Measurements from ENCODE around the gene RASSF4. TPM values are rescaled to one million over a fixed set of nuclear protein-coding genes. Genes with fewer than 3 reads are reported as not detected.

Gene RASSF4
- total RNA-seq, 1 donor from 2014 or later = 83.0 TPM

DNA sequence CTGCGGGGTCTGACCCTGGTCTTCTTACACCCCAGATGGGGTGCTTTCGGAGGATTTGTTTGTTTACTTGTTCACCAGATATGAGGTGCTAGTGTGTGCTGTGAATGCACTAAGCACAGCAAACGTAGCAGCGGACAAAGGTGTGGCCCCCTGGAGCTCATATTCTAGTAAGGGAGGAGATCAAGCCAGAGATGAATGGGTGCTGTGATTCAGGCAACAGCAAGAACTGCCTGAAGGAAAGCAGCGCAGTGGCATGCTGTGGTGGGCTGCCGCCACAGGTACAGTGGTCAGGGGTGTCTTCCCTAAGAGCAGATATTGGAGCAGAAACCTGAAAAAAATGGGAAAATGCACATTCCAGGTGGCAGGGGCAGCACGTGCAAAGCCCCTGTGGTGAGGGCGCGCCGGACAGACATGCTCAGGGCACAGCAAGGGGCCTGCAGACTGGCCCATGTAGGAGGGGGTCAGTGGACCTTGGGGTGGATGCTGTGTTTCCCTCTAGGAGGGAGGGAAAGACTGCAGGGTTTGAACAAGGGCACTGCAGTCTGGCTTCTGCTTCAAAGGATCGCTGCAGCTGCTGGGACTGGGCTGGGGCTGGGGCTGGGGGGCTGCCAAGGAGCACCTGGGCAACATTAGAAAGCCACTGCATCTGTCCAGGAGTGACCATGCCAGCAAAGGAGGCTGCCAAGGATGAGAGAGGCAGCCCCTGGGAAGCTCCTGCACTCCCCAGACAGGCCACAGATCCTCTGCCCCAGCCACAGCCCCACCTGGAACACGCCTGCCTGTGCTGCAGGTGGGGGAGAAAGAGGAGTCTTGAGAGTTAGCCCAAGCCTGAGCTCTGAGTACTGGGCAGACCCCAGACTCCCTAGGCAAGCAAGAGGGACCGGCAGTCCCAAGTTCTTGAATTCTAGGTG lies 19.9 kb downstream of the RASSF4 start:
- peak overlapping the region; percentile 84 for H3K27ac Mint-ChIP-seq (ENCODE audit: unreplicated experiment)
- DNase-seq (ENCODE audit: low read depth) = no peak
- no peak overlapping the region for H3K4me3 Mint-ChIP-seq (ENCODE audit: unreplicated experiment)
- Histone ChIP-seq H3K79me2 (ENCODE audit: insufficient read depth, low read length) (no peaks in the 10 kb centered on the region), H3K4me2 (ENCODE audit: low read length) (peak overlapping the region; percentile 85), H3K9me3 (ENCODE audit: insufficient read depth, low read depth, low read length) (no peaks in the 10 kb centered on the region), H3K27ac (ENCODE audit: low read depth, low read length) (peak overlapping the region; percentile 90), H3K36me3 (ENCODE audit: insufficient read depth, low read length) (no peaks in the 10 kb centered on the region), H3K4me3 (ENCODE audit: insufficient read depth, low read depth, low read length) (no peak overlapping the region), H3K9ac (ENCODE audit: low read length) (peak overlapping the region; percentile 62), H3K4me1 (ENCODE audit: insufficient read depth, low read length) (peaks cover 65% of the 10 kb centered on the region), H2AFZ (ENCODE audit: low read depth, low read length) (peak overlapping the region; percentile 79), H3K27me3 (ENCODE audit: insufficient read depth, low read length) (no peaks in the 10 kb centered on the region), H4K20me1 (ENCODE audit: insufficient read depth, low read length) (no peaks in the 10 kb centered on the region)
- H3K36me3 Mint-ChIP-seq (ENCODE audit: low read depth, unreplicated experiment) = peaks cover under 1% of the 10 kb centered on the region
- no peak for TF ChIP-seq EZH2 (IDR thresholded peaks at IDR 0.05; ENCODE audit: insufficient read depth, low read length)
- no peak for FAIRE-seq
- peaks cover 64% of the 10 kb centered on the region for H3K4me1 Mint-ChIP-seq (ENCODE audit: low read depth, unreplicated experiment)
- no peaks in the 10 kb centered on the region for H3K27me3 Mint-ChIP-seq (ENCODE audit: low read depth, unreplicated experiment)
- peaks cover 2% of the 10 kb centered on the region for H3K9me3 Mint-ChIP-seq (ENCODE audit: unreplicated experiment)

DNA sequence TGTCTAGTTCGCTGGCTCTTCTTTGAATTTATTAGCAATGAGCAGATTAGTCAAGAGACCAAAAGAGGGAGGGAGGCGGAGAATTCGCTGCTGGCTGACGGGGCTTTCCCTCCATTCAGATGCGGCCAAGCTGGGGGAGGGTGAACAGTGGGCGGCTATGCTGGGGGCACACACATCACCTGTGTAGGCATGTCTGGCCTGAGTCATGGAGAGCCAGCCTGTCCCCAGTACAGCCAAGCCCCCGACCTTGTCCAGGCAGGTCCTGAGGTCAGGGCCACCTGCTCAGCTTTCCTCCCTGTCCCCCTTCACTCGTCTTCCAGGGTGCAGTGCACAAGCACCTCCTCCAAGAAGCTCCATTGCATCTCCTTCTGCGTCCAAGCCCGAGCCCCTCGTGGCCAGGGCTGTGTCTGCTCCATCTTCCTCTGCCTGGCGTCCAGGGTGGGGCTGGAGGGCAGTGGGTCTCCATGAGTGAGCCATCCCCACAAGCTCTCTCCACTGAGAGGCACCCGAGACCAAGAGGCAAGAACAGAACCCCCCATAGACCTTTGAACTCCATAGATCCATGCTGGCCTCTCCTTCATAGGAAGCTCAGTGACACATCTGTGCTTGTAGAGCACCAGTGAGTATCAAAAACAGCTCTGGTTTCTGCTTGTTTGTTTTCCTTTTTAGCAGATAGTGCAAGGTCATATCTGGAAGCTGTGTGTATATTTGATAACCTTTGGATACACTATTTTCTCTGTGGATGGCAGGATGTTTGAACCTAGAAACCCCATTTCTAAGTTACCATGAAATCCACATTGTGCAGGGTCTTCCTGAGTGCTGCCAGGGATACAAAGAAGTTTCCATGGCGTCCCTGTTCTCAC lies 20.9 kb downstream of the RASSF4 start:
- Mint-ChIP-seq H3K27ac (ENCODE audit: unreplicated experiment) (peak overlapping the region; percentile 99), H3K9me3 (ENCODE audit: unreplicated experiment) (peaks cover 4% of the 10 kb centered on the region), H3K4me3 (ENCODE audit: unreplicated experiment) (peak overlapping the region; percentile 5), H3K27me3 (ENCODE audit: low read depth, unreplicated experiment) (no peaks in the 10 kb centered on the region), H3K36me3 (ENCODE audit: low read depth, unreplicated experiment) (peaks cover 8% of the 10 kb centered on the region), H3K4me1 (ENCODE audit: low read depth, unreplicated experiment) (peaks cover 72% of the 10 kb centered on the region)
- peaks cover 63% of the 10 kb centered on the region for H3K4me1 ChIP-seq (ENCODE audit: insufficient read depth, low read length)
- H4K20me1 ChIP-seq (ENCODE audit: insufficient read depth, low read length) = no peaks in the 10 kb centered on the region
- H3K4me3 ChIP-seq (ENCODE audit: insufficient read depth, low read depth, low read length) = no peak overlapping the region
- no peak for FAIRE-seq
- no peak overlapping the region for H2AFZ ChIP-seq (ENCODE audit: low read depth, low read length)
- no peak for TF ChIP-seq EZH2 (IDR thresholded peaks at IDR 0.05; ENCODE audit: insufficient read depth, low read length)
- TF ChIP-seq, protein P1, sequence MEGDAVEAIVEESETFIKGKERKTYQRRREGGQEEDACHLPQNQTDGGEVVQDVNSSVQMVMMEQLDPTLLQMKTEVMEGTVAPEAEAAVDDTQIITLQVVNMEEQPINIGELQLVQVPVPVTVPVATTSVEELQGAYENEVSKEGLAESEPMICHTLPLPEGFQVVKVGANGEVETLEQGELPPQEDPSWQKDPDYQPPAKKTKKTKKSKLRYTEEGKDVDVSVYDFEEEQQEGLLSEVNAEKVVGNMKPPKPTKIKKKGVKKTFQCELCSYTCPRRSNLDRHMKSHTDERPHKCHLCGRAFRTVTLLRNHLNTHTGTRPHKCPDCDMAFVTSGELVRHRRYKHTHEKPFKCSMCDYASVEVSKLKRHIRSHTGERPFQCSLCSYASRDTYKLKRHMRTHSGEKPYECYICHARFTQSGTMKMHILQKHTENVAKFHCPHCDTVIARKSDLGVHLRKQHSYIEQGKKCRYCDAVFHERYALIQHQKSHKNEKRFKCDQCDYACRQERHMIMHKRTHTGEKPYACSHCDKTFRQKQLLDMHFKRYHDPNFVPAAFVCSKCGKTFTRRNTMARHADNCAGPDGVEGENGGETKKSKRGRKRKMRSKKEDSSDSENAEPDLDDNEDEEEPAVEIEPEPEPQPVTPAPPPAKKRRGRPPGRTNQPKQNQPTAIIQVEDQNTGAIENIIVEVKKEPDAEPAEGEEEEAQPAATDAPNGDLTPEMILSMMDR (IDR thresholded peaks at IDR 0.05; ENCODE audit: insufficient read depth, low read depth, low read length) = no peak
- H3K4me2 ChIP-seq (ENCODE audit: low read length) = peak overlapping the region; percentile 72
- H3K27me3 ChIP-seq (ENCODE audit: insufficient read depth, low read length) = no peaks in the 10 kb centered on the region
- H3K9ac ChIP-seq (ENCODE audit: low read length) = peak overlapping the region; percentile 61
- H3K27ac ChIP-seq (ENCODE audit: low read depth, low read length) = peak overlapping the region; percentile 90
- no peak for DNase-seq (ENCODE audit: low read depth)
- no peaks in the 10 kb centered on the region for H3K79me2 ChIP-seq (ENCODE audit: insufficient read depth, low read length)
- no peaks in the 10 kb centered on the region for H3K36me3 ChIP-seq (ENCODE audit: insufficient read depth, low read length)
- H3K9me3 ChIP-seq (ENCODE audit: insufficient read depth, low read depth, low read length) = no peaks in the 10 kb centered on the region

Measured in astrocyte (in vitro differentiated cells and primary cell).